ENCODE results near the gene RRM1. TPM values are rescaled to one million over a fixed set of nuclear protein-coding genes. Genes with fewer than 3 reads are reported as not detected.

RRM1 gene
- total and polyA plus RNA-seq, 2 of the 13 experiments (the other 11 are each of a cell fraction or from before 2014, with no cell fraction given) = 17.3 to 108 TPM

DNA sequence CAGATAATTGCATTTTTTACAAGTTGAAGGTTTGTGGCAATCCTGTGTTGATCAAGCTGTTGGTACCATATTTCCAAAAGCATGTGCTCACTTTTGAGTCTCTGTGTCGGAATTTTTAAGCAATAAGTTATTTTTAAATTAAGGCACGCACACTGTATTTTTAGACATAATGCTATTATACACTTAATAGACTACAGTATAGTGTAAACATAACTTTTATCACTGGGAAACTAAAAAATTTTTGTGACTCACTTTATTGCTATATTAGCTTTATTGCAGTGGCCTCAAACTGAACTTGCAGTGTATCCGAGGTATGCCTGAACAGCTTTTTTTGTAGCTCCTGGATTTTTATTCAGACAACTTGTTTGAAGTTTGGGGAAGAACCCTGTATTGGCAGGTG lies 31.3 kb upstream of the RRM1 start:
- Histone ChIP-seq H3K27ac (ENCODE audit: extremely low read length, insufficient read depth, low read length) (no peak overlapping the region), H3K79me2 (ENCODE audit: insufficient read depth, low read length) (no peaks in the 10 kb centered on the region), H3K9me3 (ENCODE audit: low read length) (no peaks in the 10 kb centered on the region), H3K9ac (ENCODE audit: insufficient read depth, low read depth, low read length) (no peak overlapping the region), H3K27me3 (ENCODE audit: control insufficient read depth in 1 of 2, insufficient read depth in 2 of 2, low read length in 2 of 2) (no peaks in the 10 kb centered on the region), H3K4me2 (ENCODE audit: low read depth, low read length) (no peak overlapping the region), H3K36me3 (replicated peaks in 1 of 2; ENCODE audit: control insufficient read depth in 1 of 2, insufficient read depth in 2 of 2, low read length in 2 of 2) (peaks cover 4 to 17% of the 10 kb centered on the region in 2 experiments), H3K4me1 (ENCODE audit: insufficient read depth, low read length) (peaks cover 22% of the 10 kb centered on the region), H4K20me1 (ENCODE audit: insufficient read depth, low read length) (no peaks in the 10 kb centered on the region), H3K4me3 (replicated peaks in 1 of 3; ENCODE audit: insufficient read depth in 1 of 3, low read depth in 2 of 3, low read length in 3 of 3) (no peak overlapping the region), H2AFZ (ENCODE audit: low read length) (no peak overlapping the region)
- no peak for DNase-seq (ENCODE audit: low spot score)
- 99% methylated on average over 3 of the region's 3 CpGs for WGBS (ENCODE audit: low lambda C conversion rate)
- CTCF ChIA-PET (ENCODE audit: low intra/inter-chr PET ratio, low total read pairs) = no interaction called here
- no peak for FAIRE-seq
- no TSS peak for BruUV-seq (replicated peaks)
- in situ Hi-C loops (cut with HindIII; ENCODE audit: extremely low pct_ligation_motif_present, low pct_unique_long_range_greater_than_20kb) (loop anchor here (10.0 kb wide), 1 partner anchor 109 kb away; no protein-coding TSS in a partner anchor), intact Hi-C loops (cut with micrococcal nuclease; ENCODE audit: unreplicated experiment) (no loop called here)
- POLR2A ChIA-PET = interaction anchor here (0.6 to 1.0 kb wide), 2 partner anchors 9 to 208 kb away, joined by 3 to 4 read pairs; partner anchors contain the start of gene STIM1
- TF ChIP-seq ZFYVE20 (CRISPR knock-in tag; IDR thresholded peaks at IDR 0.05; ENCODE audit: borderline replicate concordance, low read depth) = no peak
- TF ChIP-seq PCBP2 (optimal IDR thresholded peaks at IDR 0.05; ENCODE audit: low read depth, low read length, poor library complexity, severe bottlenecking) = no peak
- ATAC-seq = no peak

DNA sequence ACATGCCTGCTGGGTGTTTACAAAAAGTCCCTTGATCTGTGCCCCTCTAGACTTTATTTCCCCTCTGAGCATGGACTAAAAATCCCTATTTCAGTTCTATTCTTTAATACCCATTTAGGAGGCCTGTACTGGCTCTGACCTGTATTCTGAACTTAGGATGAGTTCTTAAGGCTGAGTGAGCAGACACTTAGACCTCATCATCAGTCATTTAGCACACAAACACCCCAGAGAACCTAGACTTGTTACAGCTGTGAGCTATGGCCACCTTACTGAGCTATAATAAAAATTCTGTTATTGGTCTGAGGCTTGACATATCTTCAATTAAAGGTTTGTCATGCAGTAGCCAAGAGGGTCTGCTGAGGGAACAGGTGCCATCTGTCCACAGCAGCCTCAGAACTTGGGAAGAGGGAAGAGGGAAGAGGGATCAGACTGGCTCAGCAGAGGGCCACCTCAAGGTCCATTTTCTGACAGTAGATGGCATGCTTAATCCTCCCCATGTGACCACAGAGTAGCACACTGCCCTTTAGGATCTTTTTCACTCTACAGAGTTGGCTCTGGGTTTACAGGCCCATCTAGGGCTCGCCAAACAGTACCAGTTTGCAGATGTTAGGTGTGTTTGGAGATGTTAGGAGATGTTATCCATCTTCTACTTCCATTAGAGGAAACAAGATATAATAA lies 30.2 kb upstream of the RRM1 start:
- Histone ChIP-seq H3K4me1 (ENCODE audit: insufficient read depth, low read length) (peaks cover 17% of the 10 kb centered on the region), H4K20me1 (ENCODE audit: insufficient read depth, low read length) (no peaks in the 10 kb centered on the region), H3K27me3 (ENCODE audit: control insufficient read depth in 1 of 2, insufficient read depth in 2 of 2, low read length in 2 of 2) (no peaks in the 10 kb centered on the region), H3K36me3 (replicated peaks in 1 of 2; ENCODE audit: control insufficient read depth in 1 of 2, insufficient read depth in 2 of 2, low read length in 2 of 2) (peaks cover 3 to 17% of the 10 kb centered on the region in 2 experiments), H3K4me2 (ENCODE audit: low read depth, low read length) (no peak overlapping the region), H3K27ac (ENCODE audit: extremely low read length, insufficient read depth, low read length) (no peak overlapping the region), H3K9me3 (ENCODE audit: low read length) (no peaks in the 10 kb centered on the region), H3K79me2 (ENCODE audit: insufficient read depth, low read length) (no peaks in the 10 kb centered on the region), H2AFZ (ENCODE audit: low read length) (no peak overlapping the region), H3K4me3 (replicated peaks in 1 of 3; ENCODE audit: insufficient read depth in 1 of 3, low read depth in 2 of 3, low read length in 3 of 3) (no peak overlapping the region), H3K9ac (ENCODE audit: insufficient read depth, low read depth, low read length) (no peak overlapping the region)
- FAIRE-seq (no peak), ATAC-seq (peak; percentile 67), DNase-seq (ENCODE audit: low spot score) (no peak)
- 100% methylated on average over 1 of the region's 1 CpG for WGBS (ENCODE audit: low lambda C conversion rate)
- in situ Hi-C loops (cut with HindIII; ENCODE audit: extremely low pct_ligation_motif_present, low pct_unique_long_range_greater_than_20kb) (loop anchor here (10.0 kb wide), 1 partner anchor 110 kb away; no protein-coding TSS in a partner anchor), intact Hi-C loops (cut with micrococcal nuclease; ENCODE audit: unreplicated experiment) (no loop called here)
- ChIA-PET POLR2A (interaction anchor here (1.0 to 2.3 kb wide), 2 partner anchors 210 kb away, joined by 3 to 6 read pairs; partner anchors contain the start of gene STIM1), CTCF (ENCODE audit: low intra/inter-chr PET ratio, low total read pairs) (no interaction called here)
- BruUV-seq (replicated peaks) = no TSS peak
- TF ChIP-seq, protein P1, sequence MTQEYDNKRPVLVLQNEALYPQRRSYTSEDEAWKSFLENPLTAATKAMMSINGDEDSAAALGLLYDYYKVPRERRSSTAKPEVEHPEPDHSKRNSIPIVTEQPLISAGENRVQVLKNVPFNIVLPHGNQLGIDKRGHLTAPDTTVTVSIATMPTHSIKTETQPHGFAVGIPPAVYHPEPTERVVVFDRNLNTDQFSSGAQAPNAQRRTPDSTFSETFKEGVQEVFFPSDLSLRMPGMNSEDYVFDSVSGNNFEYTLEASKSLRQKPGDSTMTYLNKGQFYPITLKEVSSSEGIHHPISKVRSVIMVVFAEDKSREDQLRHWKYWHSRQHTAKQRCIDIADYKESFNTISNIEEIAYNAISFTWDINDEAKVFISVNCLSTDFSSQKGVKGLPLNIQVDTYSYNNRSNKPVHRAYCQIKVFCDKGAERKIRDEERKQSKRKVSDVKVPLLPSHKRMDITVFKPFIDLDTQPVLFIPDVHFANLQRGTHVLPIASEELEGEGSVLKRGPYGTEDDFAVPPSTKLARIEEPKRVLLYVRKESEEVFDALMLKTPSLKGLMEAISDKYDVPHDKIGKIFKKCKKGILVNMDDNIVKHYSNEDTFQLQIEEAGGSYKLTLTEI (CRISPR knock-in tag; conservative IDR thresholded peaks at IDR 0.05) = no peak
- TF ChIP-seq STAT5B (CRISPR knock-in tag; IDR thresholded peaks at IDR 0.05) = no peak
- no peak for TF ChIP-seq SPEN (CRISPR knock-in tag; IDR thresholded peaks at IDR 0.05; ENCODE audit: low read depth)
- TF ChIP-seq, protein P2, sequence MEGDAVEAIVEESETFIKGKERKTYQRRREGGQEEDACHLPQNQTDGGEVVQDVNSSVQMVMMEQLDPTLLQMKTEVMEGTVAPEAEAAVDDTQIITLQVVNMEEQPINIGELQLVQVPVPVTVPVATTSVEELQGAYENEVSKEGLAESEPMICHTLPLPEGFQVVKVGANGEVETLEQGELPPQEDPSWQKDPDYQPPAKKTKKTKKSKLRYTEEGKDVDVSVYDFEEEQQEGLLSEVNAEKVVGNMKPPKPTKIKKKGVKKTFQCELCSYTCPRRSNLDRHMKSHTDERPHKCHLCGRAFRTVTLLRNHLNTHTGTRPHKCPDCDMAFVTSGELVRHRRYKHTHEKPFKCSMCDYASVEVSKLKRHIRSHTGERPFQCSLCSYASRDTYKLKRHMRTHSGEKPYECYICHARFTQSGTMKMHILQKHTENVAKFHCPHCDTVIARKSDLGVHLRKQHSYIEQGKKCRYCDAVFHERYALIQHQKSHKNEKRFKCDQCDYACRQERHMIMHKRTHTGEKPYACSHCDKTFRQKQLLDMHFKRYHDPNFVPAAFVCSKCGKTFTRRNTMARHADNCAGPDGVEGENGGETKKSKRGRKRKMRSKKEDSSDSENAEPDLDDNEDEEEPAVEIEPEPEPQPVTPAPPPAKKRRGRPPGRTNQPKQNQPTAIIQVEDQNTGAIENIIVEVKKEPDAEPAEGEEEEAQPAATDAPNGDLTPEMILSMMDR (CRISPR knock-in tag; IDR thresholded peaks at IDR 0.05) = peak; percentile 20; the same call in 1 of the 2 replicates
- no peak for TF ChIP-seq PHF21A (CRISPR knock-in tag; IDR thresholded peaks at IDR 0.05)
- 0 out of 2 replicates have a peak, but pooled peaks have one; percentile 17 for TF ChIP-seq TGIF2 (CRISPR knock-in tag; IDR thresholded peaks at IDR 0.05)
- TF ChIP-seq GTF3A (CRISPR knock-in tag; conservative IDR thresholded peaks at IDR 0.05) = no peak
- TF ChIP-seq, protein P3, sequence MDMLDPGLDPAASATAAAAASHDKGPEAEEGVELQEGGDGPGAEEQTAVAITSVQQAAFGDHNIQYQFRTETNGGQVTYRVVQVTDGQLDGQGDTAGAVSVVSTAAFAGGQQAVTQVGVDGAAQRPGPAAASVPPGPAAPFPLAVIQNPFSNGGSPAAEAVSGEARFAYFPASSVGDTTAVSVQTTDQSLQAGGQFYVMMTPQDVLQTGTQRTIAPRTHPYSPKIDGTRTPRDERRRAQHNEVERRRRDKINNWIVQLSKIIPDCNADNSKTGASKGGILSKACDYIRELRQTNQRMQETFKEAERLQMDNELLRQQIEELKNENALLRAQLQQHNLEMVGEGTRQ (IDR thresholded peaks at IDR 0.05; ENCODE audit: low read depth, low read length) = peak; percentile 15; the same call in 1 of the 2 replicates
- TF ChIP-seq, protein P3 (CRISPR knock-in tag; IDR thresholded peaks at IDR 0.05; ENCODE audit: borderline replicate concordance) = no peak
- no peak for TF ChIP-seq SMARCC2 (IDR thresholded peaks at IDR 0.05)

Measured in HepG2 (cell line).